ENCODE data around the gene USP35.

DNA sequence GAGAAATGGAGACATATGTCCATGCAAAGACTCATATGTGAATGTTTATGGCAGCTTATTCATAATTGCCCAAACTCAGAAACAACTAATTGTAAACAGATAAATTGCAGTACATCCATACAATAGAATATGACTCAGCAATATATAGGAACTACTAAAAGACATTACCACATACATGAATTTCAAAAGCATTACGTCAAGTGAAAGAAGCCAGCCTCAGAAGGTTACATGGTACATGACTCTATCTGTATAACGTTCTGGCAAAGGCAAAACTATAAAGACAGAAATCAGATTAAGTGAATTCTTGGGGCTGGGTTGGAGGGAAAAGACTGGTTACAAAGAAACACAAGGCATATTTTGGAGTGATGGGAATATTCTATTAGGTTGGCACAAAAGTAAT, 7.5 kb upstream of the USP35 start:
- TF ChIP-seq, protein P1, sequence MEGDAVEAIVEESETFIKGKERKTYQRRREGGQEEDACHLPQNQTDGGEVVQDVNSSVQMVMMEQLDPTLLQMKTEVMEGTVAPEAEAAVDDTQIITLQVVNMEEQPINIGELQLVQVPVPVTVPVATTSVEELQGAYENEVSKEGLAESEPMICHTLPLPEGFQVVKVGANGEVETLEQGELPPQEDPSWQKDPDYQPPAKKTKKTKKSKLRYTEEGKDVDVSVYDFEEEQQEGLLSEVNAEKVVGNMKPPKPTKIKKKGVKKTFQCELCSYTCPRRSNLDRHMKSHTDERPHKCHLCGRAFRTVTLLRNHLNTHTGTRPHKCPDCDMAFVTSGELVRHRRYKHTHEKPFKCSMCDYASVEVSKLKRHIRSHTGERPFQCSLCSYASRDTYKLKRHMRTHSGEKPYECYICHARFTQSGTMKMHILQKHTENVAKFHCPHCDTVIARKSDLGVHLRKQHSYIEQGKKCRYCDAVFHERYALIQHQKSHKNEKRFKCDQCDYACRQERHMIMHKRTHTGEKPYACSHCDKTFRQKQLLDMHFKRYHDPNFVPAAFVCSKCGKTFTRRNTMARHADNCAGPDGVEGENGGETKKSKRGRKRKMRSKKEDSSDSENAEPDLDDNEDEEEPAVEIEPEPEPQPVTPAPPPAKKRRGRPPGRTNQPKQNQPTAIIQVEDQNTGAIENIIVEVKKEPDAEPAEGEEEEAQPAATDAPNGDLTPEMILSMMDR (IDR thresholded peaks at IDR 0.05), result no peak
- TF ChIP-seq POLR2AphosphoS5 (IDR thresholded peaks at IDR 0.05), result no peak

All from breast epithelium (tissue), 3 donors.